Ureter (tissue), 1 donor: Measurements from ENCODE around the gene PATJ. TPM values are rescaled to one million over a fixed set of nuclear protein-coding genes. Genes with fewer than 3 reads are reported as not detected.
"Not testable (repeated sequence)": the region's sequence is repeated elsewhere in the genome, so short reads cannot be mapped to it uniquely, and the experiment has no call there.

Source experiments
- DNase-seq: peaks from one replicate; pipeline ENCODE4 v3.0.0-alpha.2; 2020; ENCODE audit warnings: low spot score
- total RNA-seq: library from RNA; stranded (reverse); gene quantifications from one replicate; pipeline ENCODE4 v1.2.4, GENCODE V29; 2023
- donor health status: DM: yes; HTN: yes; CAD: no.

The PATJ gene
- total RNA-seq, 1 donor from 2014 or later: 121 TPM

DNA sequence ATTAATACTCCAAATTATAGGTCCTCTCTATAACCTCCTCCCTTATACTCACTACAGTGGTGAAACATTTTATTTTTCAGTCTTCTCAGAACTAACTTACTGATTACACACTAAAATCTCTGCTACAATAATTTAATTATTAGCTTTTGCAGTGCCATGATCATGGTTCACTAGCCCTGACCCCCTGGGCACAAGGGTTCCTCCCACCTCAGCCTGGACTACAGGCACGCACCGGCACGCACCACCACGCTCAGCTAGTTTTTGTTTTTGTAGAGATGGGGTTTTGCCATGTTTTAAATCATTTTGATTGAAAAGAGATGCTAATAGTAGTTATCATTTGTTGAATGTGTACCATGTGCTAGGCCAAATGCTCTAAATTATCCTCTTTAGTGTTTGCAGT lies 6.3 kb downstream of the PATJ start:
- DNase-seq: no peak

DNA sequence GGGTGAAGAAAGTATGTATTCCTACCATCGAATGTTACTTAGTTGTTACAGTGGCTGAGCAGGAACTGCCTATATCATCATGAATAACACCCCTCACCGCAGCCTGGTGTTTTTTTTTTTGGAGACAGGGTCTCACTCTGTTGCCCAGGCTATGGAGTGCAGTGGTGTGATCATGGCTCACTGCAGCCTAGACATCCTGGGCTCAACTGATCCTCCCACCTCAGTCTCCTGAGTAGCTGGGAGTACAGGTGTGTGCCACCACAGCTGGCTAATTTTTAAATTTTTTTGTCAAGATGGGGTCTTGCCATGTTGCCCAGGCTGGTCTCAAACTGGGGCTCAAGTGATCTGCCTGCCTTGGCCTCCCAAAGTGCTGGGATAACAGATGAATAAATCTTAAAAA lies 7.3 kb downstream of the PATJ start:
- DNase-seq: no peak

DNA sequence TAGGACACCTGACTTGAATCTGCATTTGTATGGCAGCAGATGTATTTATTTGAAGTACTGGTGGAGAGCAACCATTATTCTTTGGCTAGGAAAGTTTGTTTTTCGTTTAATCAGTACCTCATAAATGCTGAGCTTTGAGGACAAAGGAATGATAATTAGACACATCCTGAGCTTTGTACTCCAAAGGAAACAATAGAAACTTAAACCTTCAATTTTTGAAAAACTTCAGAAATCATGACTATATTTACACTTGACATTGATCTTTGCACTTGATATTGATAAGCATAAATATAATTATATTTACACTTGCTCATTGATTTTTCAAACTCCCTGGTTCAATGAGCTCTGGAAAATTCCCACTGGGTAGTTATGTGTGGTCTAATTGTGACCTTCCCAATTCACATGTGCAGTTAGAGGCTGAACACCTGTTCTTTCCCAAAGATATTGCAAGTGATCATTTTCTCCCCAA lies 10.7 kb downstream of the PATJ start:
- no peak for DNase-seq

DNA sequence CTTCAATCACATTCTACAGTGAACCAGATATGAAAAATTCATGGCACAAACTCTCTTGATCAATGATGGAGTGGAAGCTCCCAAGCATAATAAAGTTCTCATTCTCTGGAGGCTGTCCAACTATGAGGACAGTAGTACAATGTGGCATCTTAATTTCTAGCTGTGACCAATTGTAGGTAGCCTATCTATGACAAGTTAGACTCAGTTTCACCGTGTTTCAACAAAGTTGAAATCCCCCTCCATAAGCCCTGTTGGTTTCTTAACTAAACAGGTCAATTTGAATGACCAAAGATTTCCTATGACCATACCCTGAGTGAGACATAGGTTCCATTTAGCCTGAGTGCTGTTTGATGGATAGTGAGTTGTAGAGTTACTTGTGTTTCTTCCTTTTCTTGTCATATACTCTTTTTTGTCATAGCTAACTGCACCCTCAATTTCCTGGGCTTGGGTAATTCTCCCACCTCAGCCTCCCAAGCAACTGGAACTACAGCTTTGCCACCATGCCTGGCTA lies 11.8 kb downstream of the PATJ start:
- DNase-seq: no peak

DNA sequence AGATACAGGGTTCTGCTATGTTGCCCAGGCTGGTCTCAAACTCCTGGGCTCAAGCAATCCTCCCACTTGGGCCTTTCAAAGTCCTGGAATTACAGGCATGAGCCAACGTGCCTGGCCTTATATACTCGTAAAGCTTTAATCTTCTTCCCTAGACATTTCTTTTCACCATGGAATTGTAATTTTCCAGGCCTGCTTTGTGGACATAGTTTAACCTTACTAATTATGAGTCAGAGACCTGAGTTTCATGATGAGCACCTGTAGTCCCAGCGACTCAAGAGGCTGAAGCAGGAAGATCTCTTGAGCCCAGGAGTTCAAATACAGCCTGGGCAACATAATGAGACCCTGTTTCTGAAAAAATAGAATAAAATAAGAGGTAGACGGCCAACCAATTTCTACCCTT lies 12.3 kb downstream of the PATJ start:
- DNase-seq: no peak

DNA sequence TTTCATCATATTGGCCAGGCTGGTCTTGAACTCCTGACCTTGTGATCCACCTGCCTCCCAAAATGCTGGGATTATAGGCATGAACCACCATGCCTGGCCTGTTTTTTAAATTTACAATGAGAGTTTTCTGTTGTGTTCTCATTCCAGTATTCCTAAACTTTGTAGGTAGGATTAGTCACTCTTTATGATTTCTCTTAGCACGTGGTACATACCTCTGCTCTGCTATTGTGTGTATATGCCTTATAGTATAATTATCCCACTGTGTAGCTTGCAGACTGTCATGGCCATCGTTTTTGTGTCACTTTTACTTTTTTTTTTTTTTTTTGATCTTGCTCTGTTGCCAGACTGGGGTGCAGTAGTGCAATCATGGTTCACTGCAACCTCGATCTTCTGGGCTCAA lies 14.5 kb downstream of the PATJ start:
- DNase-seq: no peak

DNA sequence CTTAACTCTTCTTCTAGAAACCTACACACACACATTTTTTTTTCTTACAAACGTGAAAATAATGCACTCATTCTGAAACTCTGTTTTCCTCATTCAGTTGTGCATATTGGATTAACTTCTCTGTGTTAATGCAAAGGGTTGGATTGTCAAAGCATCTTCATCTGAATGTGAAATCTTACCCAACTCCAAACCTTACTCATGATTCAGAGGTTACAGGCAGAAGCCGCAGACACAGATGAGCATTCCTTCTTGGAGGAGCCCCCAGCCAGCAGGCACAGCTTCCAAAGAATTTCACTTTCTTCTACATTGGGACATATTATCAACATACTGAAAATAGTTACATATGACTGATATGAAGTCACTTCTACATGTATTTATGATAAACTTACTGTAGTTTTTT lies 15.7 kb downstream of the PATJ start:
- no peak for DNase-seq

DNA sequence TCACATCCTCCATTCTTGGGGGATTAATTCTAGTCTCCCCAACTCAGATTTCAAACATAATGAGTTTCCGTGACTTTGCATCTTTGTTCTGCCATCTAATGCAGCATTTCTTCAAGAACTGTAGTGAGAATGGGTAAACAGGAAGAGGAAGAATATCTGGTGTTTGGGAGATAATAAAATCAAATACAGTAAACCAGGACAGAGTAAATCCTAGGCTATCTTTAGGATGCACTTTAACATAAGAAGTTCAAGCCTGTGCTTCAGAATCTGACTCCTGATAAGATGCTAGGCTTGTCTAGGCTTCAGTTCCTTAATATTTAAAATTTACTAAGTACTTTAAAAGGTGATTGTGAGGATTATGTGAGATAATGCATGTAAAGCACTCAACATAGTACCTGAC lies 27.9 kb downstream of the PATJ start:
- DNase-seq: no peak

DNA sequence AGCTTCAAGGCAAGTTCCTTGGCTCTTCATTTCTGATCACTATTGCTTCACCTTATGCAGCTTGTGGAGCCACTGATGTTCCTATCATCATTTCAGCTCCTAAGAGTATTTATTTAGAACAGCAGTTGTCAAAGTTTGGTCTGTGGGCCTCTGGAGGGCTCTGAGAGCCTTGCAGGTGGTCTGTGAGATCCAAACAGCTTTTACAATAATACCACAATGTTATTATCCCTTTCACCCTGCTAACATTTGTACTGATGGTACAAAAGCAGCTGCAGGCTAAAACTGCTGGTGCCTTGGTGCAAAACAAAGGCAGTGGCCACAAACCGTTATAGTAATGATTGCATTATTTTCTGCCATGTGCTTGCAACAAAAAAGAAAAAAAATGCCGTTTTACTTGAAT lies 33.8 kb downstream of the PATJ start:
- no peak for DNase-seq

DNA sequence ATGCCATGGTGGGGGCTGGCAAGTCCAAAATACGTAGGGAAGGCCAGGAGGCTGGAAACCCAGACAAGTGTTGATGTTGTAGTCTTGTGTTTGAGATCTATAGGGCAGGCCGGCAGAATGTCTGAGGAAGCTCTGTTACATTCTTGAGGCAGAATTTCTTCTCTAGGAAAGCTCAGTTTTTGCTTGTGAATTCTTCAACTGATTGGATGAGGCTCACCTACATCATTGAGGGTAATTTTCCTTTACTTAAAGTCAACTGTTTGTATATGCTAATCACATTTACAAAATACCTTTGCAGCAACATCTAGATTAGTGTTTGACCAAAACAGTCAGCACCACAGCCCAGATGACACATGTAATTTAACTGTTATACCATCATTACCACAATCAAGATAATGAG lies 37.0 kb downstream of the PATJ start:
- no peak for DNase-seq

DNA sequence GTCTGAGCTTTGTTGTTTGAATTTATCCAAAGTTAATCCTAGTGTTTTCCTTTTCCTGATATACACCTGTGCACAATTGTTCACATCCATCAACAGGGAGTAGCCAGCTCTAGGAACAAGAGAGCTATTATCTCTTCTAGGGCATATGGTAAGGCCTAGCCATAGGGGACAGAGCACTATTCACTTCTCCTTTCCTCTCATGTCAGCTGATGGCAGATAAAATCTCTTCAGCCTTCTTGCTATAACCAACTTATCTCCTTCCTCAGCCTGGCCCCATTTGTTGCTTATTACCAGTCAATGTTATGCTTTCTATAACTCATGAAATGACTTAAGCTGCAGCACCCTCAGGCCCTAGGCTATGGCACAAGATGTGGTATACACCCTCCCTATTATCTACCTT lies 38.9 kb downstream of the PATJ start:
- no peak for DNase-seq

DNA sequence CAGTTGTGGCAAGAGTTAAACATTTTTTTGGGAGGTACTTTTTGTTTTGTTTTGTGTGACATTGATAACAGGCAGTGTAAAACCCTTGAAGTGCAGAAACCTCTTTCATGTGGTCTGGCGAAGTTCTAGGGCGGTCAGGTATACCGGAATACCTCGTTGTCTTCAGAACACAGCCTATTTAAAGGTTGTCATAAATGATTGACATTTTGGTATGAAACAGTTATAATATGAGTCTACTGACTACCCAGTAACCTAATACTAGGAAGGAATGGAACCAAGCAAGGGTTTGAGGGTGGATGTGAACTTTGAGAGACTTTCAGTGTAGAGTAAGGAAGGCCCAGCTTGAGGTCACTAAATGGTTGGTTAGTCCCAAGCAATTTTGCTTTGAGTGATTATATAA lies 40.5 kb downstream of the PATJ start:
- DNase-seq: no peak

DNA sequence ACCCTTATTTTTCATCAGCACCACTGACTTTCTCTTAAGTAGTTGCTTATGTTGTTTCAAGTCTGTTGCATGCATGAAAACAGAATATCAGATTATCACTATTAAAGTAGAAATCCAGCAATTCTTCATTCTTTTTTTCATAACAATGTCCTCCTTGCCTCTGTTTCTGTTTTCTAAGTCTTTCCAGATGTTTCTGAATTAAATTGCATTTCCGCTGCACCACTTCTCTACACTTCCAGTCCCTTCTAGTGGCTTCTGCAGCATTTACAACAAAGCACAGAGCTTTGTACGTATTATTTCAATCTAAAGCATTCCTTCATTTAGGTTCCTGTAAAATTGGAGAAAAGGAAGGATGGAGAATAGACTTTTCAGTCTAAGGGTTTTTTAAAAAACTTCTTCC lies 42.4 kb downstream of the PATJ start:
- no peak for DNase-seq

DNA sequence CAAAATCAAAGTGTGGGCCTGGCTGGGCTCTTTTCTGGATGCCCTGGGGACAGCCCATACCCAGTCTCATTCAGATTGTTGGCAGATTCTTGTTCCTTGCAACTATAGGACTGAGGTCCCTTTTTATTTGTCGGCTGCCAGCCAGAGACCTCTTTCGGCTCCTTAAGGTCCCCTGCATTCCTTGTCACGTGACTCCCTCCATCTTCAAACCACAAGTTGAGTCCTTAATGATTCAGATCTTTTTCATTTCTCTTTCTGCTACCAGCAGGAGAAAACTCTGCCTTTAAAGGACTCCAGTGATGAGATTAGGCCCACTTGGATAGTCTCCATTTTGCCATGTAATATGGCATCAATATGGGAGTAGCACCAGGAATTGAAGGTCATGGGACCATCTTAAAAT lies 48.6 kb downstream of the PATJ start:
- no peak for DNase-seq

DNA sequence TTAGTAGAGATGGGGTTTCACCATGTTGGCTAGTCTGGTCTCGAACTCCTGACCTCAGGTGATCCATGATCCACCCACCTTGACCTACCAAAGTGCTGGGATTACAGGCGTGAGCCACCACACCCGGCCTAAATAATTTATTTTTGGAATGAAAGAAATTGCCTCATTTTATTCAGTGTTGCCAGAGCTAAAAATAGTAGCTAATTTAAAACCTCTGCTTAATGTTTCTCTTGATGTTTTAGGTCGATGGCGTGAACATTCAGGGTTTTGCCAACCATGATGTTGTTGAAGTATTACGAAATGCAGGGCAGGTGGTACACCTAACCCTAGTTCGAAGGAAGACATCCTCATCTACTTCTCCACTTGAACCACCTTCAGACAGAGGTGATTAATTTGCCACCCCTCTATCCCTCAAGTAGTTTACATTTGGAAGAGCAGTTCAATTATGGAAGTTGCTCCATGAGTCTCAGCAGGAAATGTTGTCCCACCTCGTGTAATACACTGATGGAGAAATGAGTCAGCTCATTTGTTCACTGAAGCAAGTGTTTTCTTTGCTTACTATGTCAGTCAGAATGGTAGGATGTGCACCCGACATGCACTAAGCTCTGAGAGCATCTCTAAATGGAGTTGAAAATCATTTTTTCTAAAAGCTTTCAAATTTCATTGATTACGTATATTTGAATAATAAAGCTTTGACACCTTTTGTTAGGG lies 54.9 kb downstream of the PATJ start:
- no peak for DNase-seq

DNA sequence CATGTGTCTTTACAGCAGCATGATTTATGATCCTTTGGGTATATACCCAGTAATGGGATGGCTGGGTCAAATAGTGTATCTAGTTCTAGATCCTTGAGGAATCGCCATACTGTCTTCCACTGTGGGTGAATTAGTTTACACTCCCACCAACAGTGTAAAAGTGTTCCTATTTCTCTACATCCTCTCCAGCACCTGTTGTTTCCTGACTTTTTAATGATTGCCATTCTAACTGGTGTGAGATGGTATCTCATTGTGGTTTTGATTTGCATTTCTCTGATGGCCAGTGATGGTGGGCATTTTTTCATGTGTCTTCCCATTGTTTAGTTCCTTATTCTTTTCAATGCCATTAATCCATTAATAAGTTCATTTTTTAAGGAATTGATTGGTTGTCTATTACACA lies 58.8 kb downstream of the PATJ start:
- not testable (repeated sequence) for DNase-seq

DNA sequence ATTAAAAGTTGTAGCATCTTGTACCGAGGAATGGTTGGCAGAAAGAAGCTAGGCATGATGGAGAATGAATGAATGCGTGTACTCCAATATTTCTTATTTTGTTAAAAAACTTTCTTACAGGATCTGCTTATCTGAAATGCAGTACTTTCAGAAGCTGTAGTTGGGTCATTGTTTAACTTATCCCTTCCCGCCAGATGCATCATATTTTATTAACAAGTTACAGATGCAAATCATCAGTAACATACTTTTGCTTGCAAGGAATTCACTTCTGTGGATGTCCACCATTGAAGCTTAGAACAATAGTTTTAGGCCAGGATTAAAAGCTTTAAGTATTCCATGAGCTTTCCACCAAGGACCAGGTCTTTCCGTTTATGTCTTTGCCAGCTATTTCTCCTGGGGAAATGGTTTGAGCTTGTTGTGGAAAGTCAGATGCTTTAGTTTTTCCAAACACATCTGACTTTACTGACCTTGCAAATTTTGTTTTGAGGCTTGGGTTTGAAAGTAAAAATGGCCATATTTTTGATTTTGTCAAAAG lies 65.4 kb downstream of the PATJ start:
- no peak for DNase-seq

DNA sequence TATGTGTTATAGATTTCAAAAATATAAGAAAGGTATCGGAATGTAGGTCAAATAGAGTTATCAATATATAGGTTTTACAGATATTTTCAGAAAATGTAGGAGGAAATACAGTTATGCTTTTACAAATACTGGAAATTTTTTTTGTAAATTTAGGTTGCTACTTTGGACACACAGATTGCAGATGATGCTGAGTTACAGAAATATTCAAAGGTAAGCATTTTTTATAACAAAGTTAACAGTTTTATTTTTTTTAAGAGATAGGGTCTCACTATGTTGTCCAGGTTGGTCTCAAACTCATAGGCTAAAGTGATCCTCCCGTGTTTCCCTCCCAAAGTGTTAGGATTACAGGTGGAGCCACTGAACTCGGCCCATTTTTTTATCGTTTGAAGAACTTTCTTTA lies 66.0 kb downstream of the PATJ start:
- no peak for DNase-seq

DNA sequence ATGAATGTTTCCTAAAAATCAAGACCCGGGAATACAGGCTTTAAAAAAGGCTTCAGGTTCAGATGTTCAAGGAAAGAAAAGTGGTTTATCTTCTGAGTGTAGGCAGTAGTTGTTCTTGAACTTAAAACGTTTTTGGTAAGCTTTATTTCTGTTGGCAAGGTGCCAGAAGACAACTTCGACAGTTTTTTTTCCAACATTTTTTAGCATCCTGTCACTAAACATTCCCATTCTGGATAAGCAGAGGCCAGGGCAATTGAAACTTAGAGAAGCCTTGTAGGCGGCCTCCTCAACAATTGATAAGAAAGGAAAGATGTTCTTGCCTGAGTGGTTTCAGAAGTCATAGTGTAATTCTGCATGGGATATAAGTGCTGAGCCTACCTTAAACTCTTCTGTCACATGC lies 66.7 kb downstream of the PATJ start:
- DNase-seq: no peak

DNA sequence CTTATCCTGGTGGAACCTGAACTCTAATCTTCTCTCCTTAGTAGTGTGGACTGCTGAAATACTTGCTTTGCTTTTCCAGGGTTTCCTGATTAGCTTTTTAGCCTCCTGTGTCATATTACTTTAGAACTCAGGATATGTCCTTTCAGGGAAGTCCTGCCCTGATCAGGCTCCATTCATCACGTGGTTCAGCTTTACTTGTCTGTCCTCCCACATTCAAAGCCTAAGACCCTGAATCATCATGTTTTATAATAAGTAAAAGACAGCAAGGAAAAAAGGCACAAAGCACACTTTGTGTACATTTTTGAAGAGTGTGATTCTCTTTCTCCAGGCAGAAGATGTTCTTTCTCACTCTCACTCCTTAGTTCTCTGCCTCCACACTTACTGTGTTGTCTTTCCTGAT lies 70.6 kb downstream of the PATJ start:
- no peak for DNase-seq

DNA sequence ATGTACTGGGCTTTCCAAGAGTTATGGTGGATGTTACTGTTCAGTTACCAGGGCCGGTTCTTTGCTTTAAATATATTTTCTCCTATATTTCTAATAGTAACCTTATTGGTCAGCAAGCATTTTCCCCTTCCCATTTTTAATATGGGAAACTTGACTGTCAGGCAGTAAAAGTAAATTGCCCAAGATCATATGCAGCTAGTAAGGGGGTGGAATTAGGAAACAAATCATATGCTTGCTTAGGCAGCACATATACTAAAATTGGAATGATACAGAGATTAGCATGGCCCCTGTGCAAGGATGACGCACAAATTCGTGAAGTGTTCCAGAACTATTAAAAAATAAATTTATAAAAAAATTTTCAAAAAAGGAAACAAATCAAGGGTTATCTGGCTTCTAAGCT lies 73.9 kb downstream of the PATJ start:
- no peak for DNase-seq

DNA sequence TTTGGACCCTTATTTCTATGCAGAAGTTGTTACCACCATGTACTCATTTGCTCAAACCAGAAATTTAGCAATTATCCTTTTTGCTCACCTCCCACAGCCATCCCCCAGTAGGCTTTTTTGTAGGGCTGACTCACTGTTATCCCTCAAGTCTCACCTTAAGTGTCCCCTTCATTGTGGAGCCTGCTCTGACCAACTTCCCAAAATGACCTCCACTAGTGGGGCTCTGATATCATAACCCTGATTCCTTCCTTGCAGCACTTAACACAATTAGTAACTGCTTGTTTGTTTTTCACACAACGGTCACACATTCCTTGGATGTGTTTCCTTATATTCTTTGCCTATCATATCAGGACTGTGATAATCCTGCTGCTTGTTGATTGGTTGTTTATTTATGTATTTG lies 76.7 kb downstream of the PATJ start:
- DNase-seq: no peak

DNA sequence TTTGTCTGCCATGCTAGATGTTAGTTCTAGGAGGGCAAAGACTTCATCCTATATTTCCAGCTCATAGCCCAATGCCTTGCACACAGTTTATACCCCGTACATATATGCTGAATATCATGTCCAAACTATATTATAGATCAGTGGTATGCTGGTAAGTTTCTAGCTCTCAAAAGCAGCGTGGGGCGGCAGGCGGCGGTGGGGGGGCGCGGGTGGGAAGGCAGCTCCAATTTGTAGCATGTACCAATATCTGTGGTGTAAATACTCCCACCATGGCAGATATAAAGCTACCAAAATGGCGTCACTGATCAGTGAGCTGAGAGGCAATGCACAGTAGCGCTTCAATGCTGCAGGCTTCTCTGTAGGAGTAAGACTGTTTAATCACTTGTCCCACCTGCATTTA lies 77.1 kb downstream of the PATJ start:
- DNase-seq: no peak

DNA sequence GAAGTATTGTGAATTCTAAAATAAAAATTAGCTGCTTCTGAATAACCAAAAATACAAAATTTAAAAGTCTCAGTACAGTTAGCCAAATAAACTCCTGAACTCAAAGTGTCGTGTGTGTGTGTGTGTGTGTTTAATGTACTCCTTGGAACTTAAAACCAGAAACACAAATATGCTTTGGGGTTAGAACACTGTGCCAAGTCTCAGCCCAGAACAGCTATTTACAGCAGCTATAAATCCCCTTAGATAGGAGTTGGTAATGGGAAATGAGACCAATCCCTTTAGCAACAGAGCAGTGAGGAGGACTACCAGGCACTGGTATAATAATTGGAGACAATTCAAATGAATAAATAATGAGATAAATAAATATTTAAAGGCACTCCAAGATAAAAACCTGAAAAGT lies 83.1 kb downstream of the PATJ start:
- no peak for DNase-seq
